Vagina (tissue), 2 donors: ENCODE data around the gene SLC6A15. TPM values are rescaled to one million over a fixed set of nuclear protein-coding genes. Genes with fewer than 3 reads are reported as not detected.

ENCODE experiments used
- DNase-seq, 2 donors: peaks; one replicate each; pipeline ENCODE4 v3.0.0-alpha.2; 2017; ENCODE audit errors: extremely low spot score in 2 of 2
- H3K27ac ChIP-seq: fragments of 200-600 bp; sonication (generic); one replicate; pipeline ENCODE4 v1.5.1; 2019
- H3K27me3 ChIP-seq: fragments of 200-600 bp; sonication (generic); one replicate; pipeline ENCODE4 v1.5.1; 2019
- H3K36me3 ChIP-seq, 2 donors: fragments of 200-600 bp; sonication (generic); one replicate each; pipeline ENCODE4 v1.5.1; 2017 to 2019
- H3K4me1 ChIP-seq: fragments of 200-600 bp; sonication (generic); one replicate; pipeline ENCODE4 v1.5.1; 2019
- H3K4me3 ChIP-seq, 2 donors: fragments of 200-600 bp; sonication (generic); 1 replicate in 1 of 2; 2 replicates in 1 of 2; pipeline ENCODE4 v1.5.1; 2016 to 2019
- H3K9me3 ChIP-seq: fragments of 200-600 bp; sonication (generic); one replicate; pipeline ENCODE4 v1.5.1; 2019
- CTCF ChIP-seq, 3 experiments: fragments of 450-650 bp in 2 of 3; fragments of 200-600 bp in 1 of 3; sonication (generic) in 1 of 3; IDR thresholded peaks; one replicate each; pipeline ENCODE4 v1.5.1; 2017 to 2019; ENCODE audit warnings: antibody characterized with exemption in 3 of 3, mild to moderate bottlenecking in 2 of 3, moderate library complexity in 2 of 3
- POLR2A ChIP-seq, 2 donors: fragments of 450-650 bp; IDR thresholded peaks; one replicate each; pipeline ENCODE4 v1.6.1; 2017; ENCODE audit warnings: antibody characterized with exemption in 2 of 2, mild to moderate bottlenecking in 2 of 2, moderate library complexity in 2 of 2
- POLR2AphosphoS5 ChIP-seq, 2 donors: sonication (generic); formaldehyde crosslinking; IDR thresholded peaks; one replicate each; pipeline ENCODE4 v1.9.0; 2017; ENCODE audit warnings: antibody characterized with exemption in 2 of 2, mild to moderate bottlenecking in 2 of 2, low read depth in 1 of 2; ENCODE audit not compliant: insufficient read depth in 1 of 2
- intact Hi-C: fragments of 100-400 bp; cut with DNase I; formaldehyde crosslinking; loops from one replicate; pipeline ENCODE4 v1.15.1; 2023
- total RNA-seq: library from RNA; depleted of rRNA; stranded (reverse); fragments of >200 nt; gene quantifications from one replicate; pipeline ENCODE4 v1.2.3, GENCODE V29; 2016

The SLC6A15 gene
- total RNA-seq, 1 donor from 2014 or later = 2.7 TPM

GRCh38 chr12:84950971-84951546 lies 38.5 kb upstream of the SLC6A15 start:
- no peaks in the 10 kb centered on the region for H3K9me3 ChIP-seq
- H3K27ac ChIP-seq = no peak overlapping the region
- no peaks in the 10 kb centered on the region for H3K4me1 ChIP-seq
- no peak for TF ChIP-seq POLR2A (IDR thresholded peaks at IDR 0.05)
- no peak for TF ChIP-seq POLR2AphosphoS5 (IDR thresholded peaks at IDR 0.05; ENCODE audit: insufficient read depth in 1 of 2, low read depth in 1 of 2)
- TF ChIP-seq CTCF (IDR thresholded peaks at IDR 0.05) = no peak
- H3K4me3 ChIP-seq = no peak overlapping the region
- H3K27me3 ChIP-seq = no peaks in the 10 kb centered on the region
- no peaks in the 10 kb centered on the region for H3K36me3 ChIP-seq
- no peak for DNase-seq
- intact Hi-C loops = no loop called here

- H3K36me3 ChIP-seq = no peaks in the 10 kb centered on the region
- H3K4me1 ChIP-seq = no peaks in the 10 kb centered on the region
- no peak for TF ChIP-seq POLR2AphosphoS5 (IDR thresholded peaks at IDR 0.05; ENCODE audit: insufficient read depth in 1 of 2, low read depth in 1 of 2)
- no peak for TF ChIP-seq POLR2A (IDR thresholded peaks at IDR 0.05)
- no peak overlapping the region for H3K4me3 ChIP-seq
- H3K9me3 ChIP-seq = no peaks in the 10 kb centered on the region
- no peak for DNase-seq
- no peaks in the 10 kb centered on the region for H3K27me3 ChIP-seq
- no peak overlapping the region for H3K27ac ChIP-seq
- intact Hi-C loops = no loop called here
These were observed 34.2 kb upstream of the SLC6A15 start for GRCh38 chr12:84946753-84947152.

GRCh38 chr12:84937415-84937814 lies 24.8 kb upstream of the SLC6A15 start:
- Histone ChIP-seq H3K27me3 (no peaks in the 10 kb centered on the region), H3K27ac (no peak overlapping the region), H3K4me3 (no peak overlapping the region), H3K36me3 (no peaks in the 10 kb centered on the region), H3K4me1 (no peaks in the 10 kb centered on the region), H3K9me3 (no peaks in the 10 kb centered on the region)
- no peak for DNase-seq
- no peak for TF ChIP-seq CTCF (IDR thresholded peaks at IDR 0.05)
- no peak for TF ChIP-seq POLR2AphosphoS5 (IDR thresholded peaks at IDR 0.05; ENCODE audit: insufficient read depth in 1 of 2, low read depth in 1 of 2)
- no peak for TF ChIP-seq POLR2A (IDR thresholded peaks at IDR 0.05)
- intact Hi-C loops = no loop called here

- no peak for DNase-seq
- Histone ChIP-seq H3K4me1 (no peaks in the 10 kb centered on the region), H3K4me3 (no peak overlapping the region), H3K27me3 (no peaks in the 10 kb centered on the region), H3K36me3 (no peaks in the 10 kb centered on the region), H3K9me3 (no peaks in the 10 kb centered on the region), H3K27ac (no peak overlapping the region)
- no peak for TF ChIP-seq POLR2AphosphoS5 (IDR thresholded peaks at IDR 0.05; ENCODE audit: insufficient read depth in 1 of 2, low read depth in 1 of 2)
- TF ChIP-seq CTCF (IDR thresholded peaks at IDR 0.05) = no peak
- no peak for TF ChIP-seq POLR2A (IDR thresholded peaks at IDR 0.05)
- intact Hi-C loops = no loop called here
These were observed 16.9 kb upstream of the SLC6A15 start for GRCh38 chr12:84929501-84929900.

GRCh38 chr12:84924981-84925380 lies 12.4 kb upstream of the SLC6A15 start:
- no peaks in the 10 kb centered on the region for H3K4me1 ChIP-seq
- H3K27ac ChIP-seq = no peak overlapping the region
- DNase-seq = no peak

More at GRCh38 chr12:84924981-84925380, 12.4 kb upstream of the SLC6A15 start:
- Histone ChIP-seq H3K27me3 (no peaks in the 10 kb centered on the region), H3K4me3 (no peak overlapping the region), H3K9me3 (no peaks in the 10 kb centered on the region), H3K36me3 (no peaks in the 10 kb centered on the region)
- TF ChIP-seq CTCF (IDR thresholded peaks at IDR 0.05) (no peak), POLR2A (IDR thresholded peaks at IDR 0.05) (no peak), POLR2AphosphoS5 (IDR thresholded peaks at IDR 0.05; ENCODE audit: insufficient read depth in 1 of 2, low read depth in 1 of 2) (no peak)
- intact Hi-C loops = no loop called here
